Pancreas (tissue), 10 donors: Measurements from ENCODE around the gene LRPAP1. TPM values are rescaled to one million over a fixed set of nuclear protein-coding genes. Genes with fewer than 3 reads are reported as not detected.

Source experiments
- ATAC-seq, 4 donors: fragments of 200-7000 bp; cut with Tn5 transposase; one replicate each; pipeline versions ENCODE4 v1.8.0 to v1.9.1; 2020; ENCODE audit warnings: mild to moderate bottlenecking in 4 of 4, moderate library complexity in 4 of 4
- DNase-seq, 6 donors: peaks; one replicate each; pipeline ENCODE4 v3.0.0-alpha.2; 2020
- FAIRE-seq: peaks from 2 replicates; lab custom pipeline; 2012; peaks lifted over from hg19 to GRCh38; lab: Jason Lieb, UNC
- H3K27ac ChIP-seq, 4 donors: fragments of 200-600 bp; sonication (generic); 1 replicate in 3 of 4; 2 replicates in 1 of 4; pipeline versions ENCODE4 v1.5.0 to v1.8.0; 2020
- H3K27me3 ChIP-seq, 4 donors: fragments of 200-600 bp; one replicate each; pipeline ENCODE4 v1.8.0; 2021
- H3K36me3 ChIP-seq, 3 donors: fragments of 200-600 bp; sonication (generic) in 1 of 3; one replicate each; pipeline versions ENCODE4 v1.5.0 to v1.8.0; 2020 to 2021
- H3K4me1 ChIP-seq, 3 donors: fragments of 200-600 bp; one replicate each; pipeline ENCODE4 v1.8.0; 2021
- H3K4me3 ChIP-seq, 4 donors: fragments of 200-600 bp; sonication (generic) in 2 of 4; one replicate each; pipeline versions ENCODE4 v1.5.0 to v1.8.0; 2020 to 2021
- H3K9me3 ChIP-seq, 4 donors: fragments of 200-600 bp; one replicate each; pipeline ENCODE4 v1.8.0; 2021
- CTCF ChIP-seq, 4 donors: fragments of 200-600 bp; sonication (generic) in 3 of 4; IDR thresholded peaks; one replicate each; pipeline versions ENCODE4 v1.5.0 to v1.8.0; 2021; ENCODE audit warnings: antibody characterized with exemption in 4 of 4
- WGBS, 2 donors: extraction: QIAGEN DNeasy Blood & Tissue Kit; methylation state at CpG; one replicate each; pipeline ENCODE4 v1.1.7; 2013; 5-methylcytosine and 5-hydroxymethylcytosine counted together
- intact Hi-C, 3 donors: fragments of 100-400 bp; cut with DNase I; formaldehyde crosslinking; loops; one replicate each; pipeline versions ENCODE4 v1.11.1 to v1.14.2; 2022
- polyA plus RNA-seq, 2 donors: library from polyadenylated mRNA; stranded (reverse); fragments of 200-250 nt; gene quantifications; one replicate each; pipeline ENCODE4 v1.2.3, GENCODE V29; 2013
- total RNA-seq, 6 donors: library from RNA; stranded (reverse); fragmentation: NEBNext Ultra II Directional in 4 of 6; extraction: Animal tissue kit (Norgen Biotek cat#: 25700) in 4 of 6; gene quantifications; one replicate each; pipeline versions ENCODE4 v1.2.1 to v1.2.4, GENCODE V29; 2021 to 2023
- donor health status: healthy with polysubstance abuse.
- donor health status: DM: no; HTN: no; CAD: no; lungs with moderate emphysema.
- donor health status: DM: no; HTN: no; CAD: no.
- donor health status: control.
- donor health status: control.
- donor health status: Bipolar disorder and iron deficiency.
- donor health status: DM: yes; HTN: yes; CAD: no.
- donor health status: DM: no; HTN: no; CAD: no.
- donor health status: DM: no; HTN: no; CAD: no.
- donor health status: DM: yes; HTN: yes; CAD: no.

LRPAP1 gene
- total and polyA plus RNA-seq, 8 donors, result 30.4 to 129 (median 110) TPM

GRCh38 chr4:3497095-3497494 lies 35.1 kb downstream of the LRPAP1 start:
- peak in 1 of 6 donors; percentile 68 for DNase-seq
- H3K27me3 ChIP-seq, result no peaks in the 10 kb centered on the region

GRCh38 chr4:3496021-3496420 lies 36.2 kb downstream of the LRPAP1 start:
- ATAC-seq (no peak), FAIRE-seq (no peak), DNase-seq (peak in 1 of 6 donors; percentile 53)
- Histone ChIP-seq H3K4me1 (no peaks in the 10 kb centered on the region), H3K4me3 (no peak overlapping the region), H3K36me3 (peaks cover 0 to 12% (median 0%) of the 10 kb centered on the region in 3 donors), H3K27ac (no peak overlapping the region), H3K27me3 (no peaks in the 10 kb centered on the region), H3K9me3 (no peaks in the 10 kb centered on the region)
- intact Hi-C loops, result no loop called here
- no peak for TF ChIP-seq CTCF (IDR thresholded peaks at IDR 0.05)
- 70 to 86% methylated on average over 14 of the region's 14 CpGs for WGBS, 2 donors

More at GRCh38 chr4:3497095-3497494, 35.1 kb downstream of the LRPAP1 start:
- no peak for FAIRE-seq
- intact Hi-C loops, result no loop called here
- TF ChIP-seq CTCF (IDR thresholded peaks at IDR 0.05), result no peak
- H3K27ac ChIP-seq, result no peak overlapping the region
- WGBS, 2 donors, result 87% methylated on average over 5 to 6 of the region's 6 CpGs
- H3K4me3 ChIP-seq, result no peak overlapping the region
- H3K9me3 ChIP-seq, result no peaks in the 10 kb centered on the region
- no peaks in the 10 kb centered on the region for H3K4me1 ChIP-seq
- ATAC-seq, result no peak
- H3K36me3 ChIP-seq, result peaks cover 0 to 13% (median 0%) of the 10 kb centered on the region in 3 donors

GRCh38 chr4:3495204-3495975 lies 36.8 kb downstream of the LRPAP1 start:
- Histone ChIP-seq H3K4me3 (no peak overlapping the region), H3K36me3 (peaks cover 0 to 9% (median 0%) of the 10 kb centered on the region in 3 donors), H3K27me3 (no peaks in the 10 kb centered on the region), H3K4me1 (no peaks in the 10 kb centered on the region), H3K27ac (no peak overlapping the region), H3K9me3 (no peaks in the 10 kb centered on the region)
- no peak for TF ChIP-seq CTCF (IDR thresholded peaks at IDR 0.05)
- peak in 1 of 6 donors; percentile 79 for DNase-seq
- WGBS, 2 donors, result 70 to 91% methylated on average over 28 of the region's 28 CpGs
- intact Hi-C loops, result no loop called here
- FAIRE-seq, result no peak
- peak in 1 of 4 donors; percentile 2 for ATAC-seq

GRCh38 chr4:3494462-3494871 lies 37.8 kb downstream of the LRPAP1 start:
- 69 to 70% methylated on average over 15 of the region's 15 CpGs for WGBS, 2 donors
- intact Hi-C loops, result no loop called here
- H3K9me3 ChIP-seq, result no peaks in the 10 kb centered on the region
- H3K36me3 ChIP-seq, result peaks cover 0 to 9% (median 0%) of the 10 kb centered on the region in 3 donors
- no peak overlapping the region for H3K4me3 ChIP-seq
- no peak for FAIRE-seq
- no peaks in the 10 kb centered on the region for H3K4me1 ChIP-seq
- no peak for TF ChIP-seq CTCF (IDR thresholded peaks at IDR 0.05)
- H3K27me3 ChIP-seq, result no peaks in the 10 kb centered on the region
- ATAC-seq, result no peak
- H3K27ac ChIP-seq, result no peak overlapping the region
- DNase-seq, result peak in 1 of 6 donors; percentile 53
